HG02571 (cell line): Measurements from ENCODE around the gene CREB5.

Source experiments
- ATAC-seq: cut with Tn5 transposase; IDR thresholded peaks from one replicate; pipeline ENCODE4 v1.9.1; 2021; ENCODE audit warnings: mild to moderate bottlenecking, moderate library complexity; ENCODE audit not compliant: unreplicated experiment

The CREB5 gene

GRCh38 chr7:28474282-28474638 lies 61.9 kb downstream of the CREB5 start:
- no peak for ATAC-seq

GRCh38 chr7:28474640-28475039 lies 62.3 kb downstream of the CREB5 start:
- no peak for ATAC-seq

GRCh38 chr7:28477041-28477442 lies 64.7 kb downstream of the CREB5 start:
- no peak for ATAC-seq

GRCh38 chr7:28478656-28479055 lies 66.3 kb downstream of the CREB5 start:
- ATAC-seq: no peak

- peak; percentile 64 for ATAC-seq
Observed at GRCh38 chr7:28479507-28479947, 67.2 kb downstream of the CREB5 start.

DNA sequence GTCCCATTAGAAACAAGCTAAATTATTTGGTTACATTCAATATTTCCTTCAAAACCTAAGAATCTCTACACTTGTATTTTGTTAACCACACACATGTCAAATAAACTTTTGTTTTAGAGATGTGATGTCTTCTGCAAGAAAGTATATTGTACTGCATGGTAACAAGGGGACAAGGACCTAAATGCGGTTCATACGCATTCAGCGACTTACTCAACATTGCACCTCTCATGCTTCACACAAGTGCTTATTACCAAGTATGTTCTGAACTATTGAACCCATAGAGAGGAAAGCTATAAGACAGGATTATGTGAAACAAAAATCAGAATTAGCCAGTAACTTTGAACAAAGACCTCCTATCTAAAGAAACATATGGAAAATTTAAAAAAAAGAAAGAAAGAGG lies 68.3 kb downstream of the CREB5 start:
- ATAC-seq: no peak

GRCh38 chr7:28481091-28481926 lies 69.0 kb downstream of the CREB5 start:
- ATAC-seq: peak; percentile 68

DNA sequence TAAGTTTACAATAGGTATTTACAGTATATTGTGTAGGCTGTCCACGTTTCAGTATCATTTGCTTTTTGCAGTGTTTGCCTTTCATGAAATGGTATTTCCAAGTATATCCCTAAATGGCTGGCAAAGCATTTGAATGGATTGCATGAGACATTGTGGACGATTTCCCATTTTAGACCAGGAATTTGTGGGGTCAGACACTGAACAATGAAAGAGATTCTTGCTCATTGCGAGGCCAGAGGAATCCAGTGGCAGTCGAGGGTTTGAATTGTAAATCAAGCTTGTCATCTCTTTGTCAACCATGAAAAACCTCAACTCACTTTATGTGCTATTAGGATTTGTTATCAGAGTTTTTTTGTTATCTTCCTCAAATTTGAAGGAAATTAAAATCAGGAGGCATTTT lies 70.8 kb downstream of the CREB5 start:
- no peak for ATAC-seq

- no peak for ATAC-seq
Observed at GRCh38 chr7:28483908-28484605, 71.7 kb downstream of the CREB5 start.

- ATAC-seq: no peak
Observed at GRCh38 chr7:28484606-28484935, 72.3 kb downstream of the CREB5 start.

DNA sequence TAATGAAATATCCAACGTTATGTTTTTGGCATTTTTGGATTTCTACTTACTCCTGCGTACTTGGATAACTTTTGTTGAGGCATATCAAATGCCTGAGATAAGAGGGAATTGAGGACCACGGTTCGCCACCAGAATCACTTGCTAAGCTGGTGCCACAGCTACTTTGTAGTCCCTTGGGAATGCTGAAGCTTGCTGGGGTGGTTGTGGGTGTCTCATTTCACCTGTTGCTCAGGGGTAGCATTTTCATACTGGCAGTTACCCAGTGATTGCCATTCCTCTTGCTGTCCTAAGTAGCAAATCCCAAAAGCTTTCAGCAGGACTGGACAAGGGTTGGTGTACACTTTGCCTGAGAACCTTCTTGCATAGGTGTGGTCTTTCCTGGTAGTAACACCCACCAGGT lies 75.2 kb downstream of the CREB5 start:
- no peak for ATAC-seq

- ATAC-seq: no peak
Observed at GRCh38 chr7:28488061-28488791, 75.9 kb downstream of the CREB5 start.

GRCh38 chr7:28490831-28491230 lies 78.5 kb downstream of the CREB5 start:
- ATAC-seq: no peak

DNA sequence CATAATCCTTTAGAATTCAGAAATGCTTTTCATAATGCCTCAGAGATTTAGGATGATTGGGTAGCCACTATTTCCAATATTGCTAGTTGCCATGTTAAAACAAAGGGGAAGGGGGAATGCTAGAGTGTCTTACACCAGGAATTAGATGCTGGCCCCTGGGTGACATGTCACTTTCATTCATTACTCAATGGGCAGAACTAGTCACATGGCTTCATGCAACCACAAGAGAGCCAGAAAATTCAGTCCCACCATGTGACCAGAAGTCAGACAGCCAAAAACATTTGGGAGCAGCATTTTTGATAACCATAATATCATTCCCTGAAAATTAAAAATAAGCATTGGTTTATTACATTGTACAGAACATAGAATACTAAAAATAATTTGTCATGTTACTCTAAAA lies 81.2 kb downstream of the CREB5 start:
- ATAC-seq: no peak

- ATAC-seq: no peak
Observed at GRCh38 chr7:28497009-28497408, 84.7 kb downstream of the CREB5 start.

- no peak for ATAC-seq
Observed at GRCh38 chr7:28498636-28499035, 86.3 kb downstream of the CREB5 start.

DNA sequence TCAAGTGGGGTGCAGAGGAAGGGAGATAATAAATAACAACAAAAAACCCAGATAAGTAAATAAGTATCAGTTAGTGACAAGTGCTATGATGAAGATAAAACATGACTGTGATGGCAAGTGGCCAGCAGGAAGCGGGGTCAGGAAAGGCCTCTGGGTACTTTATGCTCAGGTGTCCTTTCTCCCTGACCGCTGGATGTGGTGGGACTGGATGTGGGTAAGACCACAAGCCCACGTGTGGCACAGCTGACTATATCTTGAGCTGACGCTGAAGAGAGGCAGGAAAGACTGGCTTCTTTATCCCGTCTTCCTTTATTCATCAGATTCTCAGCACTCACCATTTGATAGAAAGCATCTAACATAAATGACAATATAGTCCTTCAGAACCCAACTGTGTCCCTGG lies 87.8 kb downstream of the CREB5 start:
- no peak for ATAC-seq

- ATAC-seq: no peak
Observed at GRCh38 chr7:28502408-28502807, 90.1 kb downstream of the CREB5 start.

GRCh38 chr7:28503396-28503795 lies 91.1 kb downstream of the CREB5 start:
- no peak for ATAC-seq

GRCh38 chr7:28505014-28505413 lies 92.7 kb downstream of the CREB5 start:
- no peak for ATAC-seq

DNA sequence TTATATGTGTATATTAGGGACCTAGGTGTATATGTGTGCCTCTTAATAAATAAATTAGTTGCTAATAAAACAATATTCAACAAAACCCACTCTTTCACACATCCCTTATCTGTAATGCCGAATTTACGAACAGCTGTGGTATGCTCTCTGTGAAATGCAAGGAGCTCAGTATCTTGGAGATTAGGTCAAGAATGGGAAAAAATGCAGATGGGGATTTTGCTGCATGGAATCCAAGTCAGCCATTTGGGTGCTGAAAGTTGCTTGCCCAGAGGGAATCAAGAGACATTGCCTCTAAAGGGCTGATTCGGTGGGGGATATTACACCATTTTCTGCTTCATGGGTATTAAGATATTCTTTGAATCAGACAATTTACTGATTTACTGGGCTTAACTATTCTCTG lies 93.5 kb downstream of the CREB5 start:
- no peak for ATAC-seq
